Activated CD8-positive, alpha-beta T cell treated with anti-CD3 and anti-CD28 coated beads for 36 hours (primary cell): Measurements from ENCODE around the gene POLR3K. TPM values are rescaled to one million over a fixed set of nuclear protein-coding genes. Genes with fewer than 3 reads are reported as not detected.

Experiments used
- ATAC-seq: fragments of 200-7000 bp; cut with Tn5 transposase; one replicate; pipeline ENCODE4 v1.10.0; 2021; ENCODE audit warnings: mild to moderate bottlenecking, moderate library complexity
- CTCF ChIA-PET: fragments of 350-600 bp; sonication (Branson Sonifier 250); formaldehyde crosslinking; loops from one replicate; lab custom pipeline; 2021; ENCODE audit warnings: antibody characterized with exemption; lab: Charles Lee
- POLR2A ChIA-PET: fragments of 350-600 bp; sonication (Branson Sonifier 250); formaldehyde crosslinking; loops from one replicate; lab custom pipeline; 2021; ENCODE audit warnings: antibody characterized with exemption; lab: Charles Lee
- DNase-seq: peaks from one replicate; pipeline ENCODE4 v3.0.0-alpha.2; 2020
- H3K27ac Mint-ChIP-seq: one replicate; pipeline ENCODE4 v1.8.0; 2021; ENCODE audit warnings: mild to moderate bottlenecking, mixed read lengths
- H3K27me3 Mint-ChIP-seq: one replicate; pipeline ENCODE4 v1.8.0; 2021; ENCODE audit warnings: mixed read lengths
- H3K36me3 Mint-ChIP-seq: one replicate; pipeline ENCODE4 v1.8.0; 2021; ENCODE audit warnings: low read depth, mixed read lengths
- H3K4me1 Mint-ChIP-seq: one replicate; pipeline ENCODE4 v1.8.0; 2021; ENCODE audit warnings: low read depth, mixed read lengths
- H3K4me3 Mint-ChIP-seq: one replicate; pipeline ENCODE4 v1.8.0; 2021; ENCODE audit warnings: mild to moderate bottlenecking, moderate library complexity, mixed read lengths
- H3K9me3 Mint-ChIP-seq: one replicate; pipeline ENCODE4 v1.8.0; 2021; ENCODE audit warnings: mixed read lengths
- CTCF ChIP-seq: fragments of 200-600 bp; IDR thresholded peaks from one replicate; pipeline ENCODE4 v1.8.0; 2022; ENCODE audit warnings: antibody characterized with exemption, mild to moderate bottlenecking
- intact Hi-C: fragments of 100-400 bp; cut with micrococcal nuclease; formaldehyde crosslinking; loops from one replicate; pipeline ENCODE4 v1.10.0; 2022
- total RNA-seq, 2 experiments: library from RNA; stranded (reverse); gene quantifications; one replicate each; pipeline ENCODE4 v1.2.3, GENCODE V29; 2021

Gene POLR3K
- total RNA-seq, 2 experiments from 2014 or later, result 51.3 to 52.6 TPM

- ChIA-PET CTCF (interaction anchor here (0.8 to 20.7 kb wide), 4 partner anchors 9 to 33 kb away, joined by 5 to 458 read pairs (median 17); no protein-coding TSS in a partner anchor), POLR2A (interaction anchor here (1.1 to 1.3 kb wide), 3 partner anchors 9 to 10 kb away, joined by 3 to 4 read pairs (median 3); no protein-coding TSS in a partner anchor)
- TF ChIP-seq CTCF, result no peak
- Mint-ChIP-seq H3K9me3 (no peaks in the 10 kb centered on the region), H3K4me1 (peaks cover 22% of the 10 kb centered on the region), H3K4me3 (no peak overlapping the region), H3K36me3 (no peaks in the 10 kb centered on the region), H3K27ac (no peak overlapping the region), H3K27me3 (peaks cover 27% of the 10 kb centered on the region)
- no peak for DNase-seq
- no peak for ATAC-seq
- intact Hi-C loops, result no loop called here
Observed at GRCh38 chr16:74051-74746, 20.8 kb upstream of the POLR3K start.

GRCh38 chr16:72561-73548 lies 19.4 kb upstream of the POLR3K start, which contains the start of gene RHBDF1:
Gene RHBDF1, minus strand, starts transcription at chr16:72631. Its CDS starts 7,616 bp downstream, at chr16:65015.
- peak; percentile 39 for DNase-seq
- Mint-ChIP-seq H3K27ac (no peak within 1 kb of the TSS), H3K4me3 (peak within 1 kb of the TSS; percentile 42), H3K4me1 (peaks cover 18% of the 10 kb centered on the region), H3K9me3 (no peaks in the 10 kb centered on the region), H3K27me3 (peaks cover 27% of the 10 kb centered on the region), H3K36me3 (no peaks in the 10 kb centered on the region)
- peak; percentile 67 for ATAC-seq
- POLR2A ChIA-PET, result interaction anchor here (0.7 to 1.2 kb wide), 3 partner anchors 10 to 24 kb away, joined by 3 read pairs; no protein-coding TSS in a partner anchor
- intact Hi-C loops, result no loop called here
- TF ChIP-seq CTCF, result no peak
- CTCF ChIA-PET, result interaction anchor here (1.1 to 20.7 kb wide), 2 partner anchors 11 to 22 kb away, joined by 3 to 458 read pairs; no protein-coding TSS in a partner anchor

GRCh38 chr16:71540-72401 lies 18.4 kb upstream of the POLR3K start:
- H3K27ac Mint-ChIP-seq, result no peak overlapping the region
- peaks cover 12% of the 10 kb centered on the region for H3K4me1 Mint-ChIP-seq
- no peak for DNase-seq
- TF ChIP-seq CTCF, result no peak
- no peaks in the 10 kb centered on the region for H3K36me3 Mint-ChIP-seq
- no peak for ATAC-seq
- intact Hi-C loops, result no loop called here
- H3K27me3 Mint-ChIP-seq, result peaks cover 27% of the 10 kb centered on the region
- CTCF ChIA-PET, result interaction anchor here (1.2 to 20.7 kb wide), 2 partner anchors 23 to 290 kb away, joined by 4 to 458 read pairs; no protein-coding TSS in a partner anchor
- POLR2A ChIA-PET, result interaction anchor here (0.9 to 1.9 kb wide), 6 partner anchors 11 to 25 kb away, joined by 3 to 5 read pairs (median 3); no protein-coding TSS in a partner anchor
- H3K9me3 Mint-ChIP-seq, result no peaks in the 10 kb centered on the region
- peak overlapping the region; percentile 19 for H3K4me3 Mint-ChIP-seq

GRCh38 chr16:71210-71539 lies 17.8 kb upstream of the POLR3K start:
- no peak overlapping the region for H3K4me3 Mint-ChIP-seq
- TF ChIP-seq CTCF, result no peak
- ChIA-PET POLR2A (interaction anchor here (0.9 to 1.9 kb wide), 5 partner anchors 11 to 109 kb away, joined by 3 to 5 read pairs (median 3); partner anchors contain the start of gene HBQ1), CTCF (interaction anchor here (1.1 to 20.7 kb wide), 3 partner anchors 23 to 290 kb away, joined by 4 to 458 read pairs (median 5); no protein-coding TSS in a partner anchor)
- H3K9me3 Mint-ChIP-seq, result no peaks in the 10 kb centered on the region
- peaks cover 6% of the 10 kb centered on the region for H3K4me1 Mint-ChIP-seq
- ATAC-seq, result no peak
- no peak for DNase-seq
- peaks cover 27% of the 10 kb centered on the region for H3K27me3 Mint-ChIP-seq
- no peaks in the 10 kb centered on the region for H3K36me3 Mint-ChIP-seq
- no peak overlapping the region for H3K27ac Mint-ChIP-seq
- intact Hi-C loops, result no loop called here
